Vagina (tissue), 2 donors: ENCODE measurements around the gene TIPIN. TPM values are rescaled to one million over a fixed set of nuclear protein-coding genes. Genes with fewer than 3 reads are reported as not detected.

Source experiments
- DNase-seq, 2 donors: peaks; one replicate each; pipeline ENCODE4 v3.0.0-alpha.2; 2017; ENCODE audit errors: extremely low spot score in 2 of 2
- H3K27ac ChIP-seq: fragments of 200-600 bp; sonication (generic); one replicate; pipeline ENCODE4 v1.5.1; 2019
- H3K27me3 ChIP-seq: fragments of 200-600 bp; sonication (generic); one replicate; pipeline ENCODE4 v1.5.1; 2019
- H3K36me3 ChIP-seq, 2 donors: fragments of 200-600 bp; sonication (generic); one replicate each; pipeline ENCODE4 v1.5.1; 2017 to 2019
- H3K4me1 ChIP-seq: fragments of 200-600 bp; sonication (generic); one replicate; pipeline ENCODE4 v1.5.1; 2019
- H3K4me3 ChIP-seq, 2 donors: fragments of 200-600 bp; sonication (generic); 1 replicate in 1 of 2; 2 replicates in 1 of 2; pipeline ENCODE4 v1.5.1; 2016 to 2019
- H3K9me3 ChIP-seq: fragments of 200-600 bp; sonication (generic); one replicate; pipeline ENCODE4 v1.5.1; 2019
- CTCF ChIP-seq, 3 experiments: fragments of 450-650 bp in 2 of 3; fragments of 200-600 bp in 1 of 3; sonication (generic) in 1 of 3; IDR thresholded peaks; one replicate each; pipeline ENCODE4 v1.5.1; 2017 to 2019; ENCODE audit warnings: antibody characterized with exemption in 3 of 3, mild to moderate bottlenecking in 2 of 3, moderate library complexity in 2 of 3
- POLR2A ChIP-seq, 2 donors: fragments of 450-650 bp; IDR thresholded peaks; one replicate each; pipeline ENCODE4 v1.6.1; 2017; ENCODE audit warnings: antibody characterized with exemption in 2 of 2, mild to moderate bottlenecking in 2 of 2, moderate library complexity in 2 of 2
- POLR2AphosphoS5 ChIP-seq, 2 donors: sonication (generic); formaldehyde crosslinking; IDR thresholded peaks; one replicate each; pipeline ENCODE4 v1.9.0; 2017; ENCODE audit warnings: antibody characterized with exemption in 2 of 2, mild to moderate bottlenecking in 2 of 2, low read depth in 1 of 2; ENCODE audit not compliant: insufficient read depth in 1 of 2
- intact Hi-C: fragments of 100-400 bp; cut with DNase I; formaldehyde crosslinking; loops from one replicate; pipeline ENCODE4 v1.15.1; 2023
- total RNA-seq: library from RNA; depleted of rRNA; stranded (reverse); fragments of >200 nt; gene quantifications from one replicate; pipeline ENCODE4 v1.2.3, GENCODE V29; 2016

The TIPIN gene
- total RNA-seq, 1 donor from 2014 or later = 7.9 TPM

GRCh38 chr15:66294157-66294931, 62.1 kb downstream of the TIPIN start:
- Histone ChIP-seq H3K27ac (peak overlapping the region; percentile 91), H3K27me3 (no peaks in the 10 kb centered on the region), H3K4me3 (peak overlapping the region; percentile 65 to 92), H3K36me3 (peaks cover 0 to 4% of the 10 kb centered on the region in 2 donors), H3K9me3 (no peaks in the 10 kb centered on the region), H3K4me1 (peaks cover 42% of the 10 kb centered on the region)
- DNase-seq = no peak
- intact Hi-C loops = no loop called here
- TF ChIP-seq CTCF (IDR thresholded peaks at IDR 0.05) (no peak), POLR2AphosphoS5 (IDR thresholded peaks at IDR 0.05; ENCODE audit: insufficient read depth in 1 of 2, low read depth in 1 of 2) (peak in 1 of 2 donors; percentile 31)

- Histone ChIP-seq H3K36me3 (peaks cover 0 to 4% of the 10 kb centered on the region in 2 donors), H3K4me3 (peak within 1 kb of the TSS; percentile 65 to 92), H3K4me1 (peaks cover 42% of the 10 kb centered on the region), H3K9me3 (no peaks in the 10 kb centered on the region), H3K27ac (peak within 1 kb of the TSS; percentile 91), H3K27me3 (no peaks in the 10 kb centered on the region)
- intact Hi-C loops = no loop called here
- TF ChIP-seq POLR2A (IDR thresholded peaks at IDR 0.05) (peak in 1 of 2 donors; percentile 33), POLR2AphosphoS5 (IDR thresholded peaks at IDR 0.05; ENCODE audit: insufficient read depth in 1 of 2, low read depth in 1 of 2) (no peak)
- no peak for DNase-seq
Observed at GRCh38 chr15:66293419-66294156, 62.9 kb downstream of the TIPIN start, which contains the start of gene DIS3L. DIS3L (plus strand) TSS chr15:66293568; CDS start chr15:66293597, 29 bp downstream.

- Histone ChIP-seq H3K4me1 (peaks cover 42% of the 10 kb centered on the region), H3K4me3 (peak overlapping the region; percentile 65 to 92), H3K36me3 (peaks cover 0 to 4% of the 10 kb centered on the region in 2 donors), H3K27me3 (no peaks in the 10 kb centered on the region), H3K9me3 (no peaks in the 10 kb centered on the region), H3K27ac (peak overlapping the region; percentile 91)
- DNase-seq = no peak
- TF ChIP-seq CTCF (IDR thresholded peaks at IDR 0.05) = no peak
- TF ChIP-seq POLR2A (IDR thresholded peaks at IDR 0.05) = no peak
- TF ChIP-seq POLR2AphosphoS5 (IDR thresholded peaks at IDR 0.05; ENCODE audit: insufficient read depth in 1 of 2, low read depth in 1 of 2) = no peak
- intact Hi-C loops = no loop called here
Observed at GRCh38 chr15:66292571-66293418, 63.7 kb downstream of the TIPIN start.

DNA sequence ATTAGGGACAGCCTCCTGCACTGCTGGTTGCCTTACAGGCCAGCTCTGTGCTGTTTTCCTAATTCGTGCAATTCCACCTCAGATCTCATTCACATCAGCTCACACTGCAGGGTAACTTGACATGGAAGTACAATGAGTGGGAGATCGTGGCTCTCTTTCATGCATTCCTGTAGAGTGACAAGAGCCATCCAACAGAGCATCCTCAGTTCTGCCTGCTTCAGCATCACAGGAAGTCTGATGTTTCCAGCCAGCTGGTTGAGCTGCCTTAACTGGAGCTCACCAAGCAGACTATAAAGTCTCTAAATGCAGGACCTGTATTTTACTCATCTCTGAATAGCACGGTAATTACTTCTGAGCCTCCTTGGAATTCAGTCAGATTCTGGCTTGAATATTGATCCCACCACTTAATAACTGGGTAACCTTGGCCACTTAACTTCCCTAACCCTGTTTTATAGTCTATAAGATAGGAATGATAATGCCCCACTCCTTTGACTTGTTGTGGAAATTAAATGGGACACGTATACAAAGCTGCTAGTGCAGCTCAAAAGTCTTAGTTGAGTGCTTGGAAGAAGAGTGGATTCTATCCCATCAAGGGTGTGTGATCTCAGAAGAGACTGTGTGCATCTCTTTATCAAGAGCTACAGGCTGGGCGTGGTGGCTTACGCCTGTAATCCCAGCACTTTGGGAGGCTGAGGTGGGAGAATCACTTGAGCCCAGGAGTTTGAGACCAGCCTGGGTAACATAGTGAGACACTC, 64.5 kb downstream of the TIPIN start:
- TF ChIP-seq POLR2AphosphoS5 (IDR thresholded peaks at IDR 0.05; ENCODE audit: insufficient read depth in 1 of 2, low read depth in 1 of 2) (no peak), CTCF (IDR thresholded peaks at IDR 0.05) (no peak), POLR2A (IDR thresholded peaks at IDR 0.05) (no peak)
- H3K4me3 ChIP-seq = no peak overlapping the region
- H3K4me1 ChIP-seq = peaks cover 50% of the 10 kb centered on the region
- no peak for DNase-seq
- peaks cover 0 to 4% of the 10 kb centered on the region in 2 donors for H3K36me3 ChIP-seq
- H3K27ac ChIP-seq = peak overlapping the region; percentile 91
- intact Hi-C loops = no loop called here
- no peaks in the 10 kb centered on the region for H3K9me3 ChIP-seq
- no peaks in the 10 kb centered on the region for H3K27me3 ChIP-seq
